ENCODE measurements around the gene LRRFIP1.

GRCh38 chr2:237702441-237703391, 75.3 kb downstream of the LRRFIP1 start:
- TF ChIP-seq CTCF (IDR thresholded peaks at IDR 0.05) (no peak), EZH2 (IDR thresholded peaks at IDR 0.05; ENCODE audit: borderline replicate concordance, insufficient read depth, low read depth, low read length, poor library complexity, severe bottlenecking) (no peak)
